HuH-7 (cell line): ENCODE results near the gene RNF223.
A peak's percentile ranks its signal among the peaks of the same experiment; 100 is the strongest.
"Not testable (repeated sequence)": the region's sequence is repeated elsewhere in the genome, so short reads cannot be mapped to it uniquely, and the experiment has no call there.

Experiments
- DNase-seq: peaks from one replicate; pipeline ENCODE4 v3.0.0; 2011; ENCODE audit warnings: low spot score

RNF223 gene

GRCh38 chr1:1087351-1088028, 13.4 kb upstream of the RNF223 start:
- DNase-seq = no peak

GRCh38 chr1:1086911-1087341, 12.8 kb upstream of the RNF223 start:
- DNase-seq = no peak

- no peak for DNase-seq
These were observed 12.1 kb upstream of the RNF223 start for GRCh38 chr1:1085911-1086841.

GRCh38 chr1:1085171-1085841, 11.2 kb upstream of the RNF223 start:
- DNase-seq = no peak

- no peak for DNase-seq
These were observed 10.5 kb upstream of the RNF223 start for GRCh38 chr1:1084372-1085170.

- DNase-seq = no peak
These were observed 9.6 kb upstream of the RNF223 start for GRCh38 chr1:1083416-1084371.

- no peak for DNase-seq
These were observed 8.8 kb upstream of the RNF223 start for GRCh38 chr1:1082776-1083415.

GRCh38 chr1:1082239-1082775, 8.2 kb upstream of the RNF223 start:
- no peak for DNase-seq

- DNase-seq = no peak
These were observed 7.5 kb upstream of the RNF223 start for GRCh38 chr1:1081311-1082238.

- DNase-seq = no peak
These were observed 6.8 kb upstream of the RNF223 start for GRCh38 chr1:1080951-1081310.

- peak; percentile 87 for DNase-seq
These were observed 6.1 kb upstream of the RNF223 start for GRCh38 chr1:1080122-1080757.

GRCh38 chr1:1079408-1080121, 5.5 kb upstream of the RNF223 start:
- peak; percentile 79 for DNase-seq

GRCh38 chr1:1077396-1077795, 3.3 kb upstream of the RNF223 start:
- DNase-seq = not testable (repeated sequence)

GRCh38 chr1:1075148-1075935, 1.2 kb upstream of the RNF223 start:
- DNase-seq = no peak

- no peak for DNase-seq
These were observed 583 bp upstream of the RNF223 start for GRCh38 chr1:1074631-1075147.
